ENCODE data around the gene MAST4.

Gene MAST4

GRCh38 chr5:67195406-67196275 is 599.4 kb downstream of the MAST4 start:
- Mint-ChIP-seq H3K9me3 (peaks cover 2% of the 10 kb centered on the region), H3K27ac (peak overlapping the region in 1 of 3 experiments; percentile 56), H3K4me3 (no peak overlapping the region), H3K27me3 (ENCODE audit: low read depth) (no peaks in the 10 kb centered on the region), H3K4me1 (peaks cover 24% of the 10 kb centered on the region), H3K36me3 (ENCODE audit: low read depth) (peaks cover 4% of the 10 kb centered on the region)
- no peak for TF ChIP-seq CTCF (IDR thresholded peaks at IDR 0.05; ENCODE audit: unreplicated experiment in 3 of 3)

GRCh38 chr5:67196537-67197059 is 600.4 kb downstream of the MAST4 start, which contains the start of gene CD180:
TSS of gene CD180 (minus strand) at chr5:67196799. CDS start at chr5:67196641, 158 bp downstream.
- TF ChIP-seq CTCF (IDR thresholded peaks at IDR 0.05; ENCODE audit: unreplicated experiment in 3 of 3): no peak
- peaks cover under 1% of the 10 kb centered on the region for H3K36me3 Mint-ChIP-seq (ENCODE audit: low read depth)
- H3K27me3 Mint-ChIP-seq (ENCODE audit: low read depth): no peaks in the 10 kb centered on the region

GRCh38 chr5:67197536-67197935 is 601.3 kb downstream of the MAST4 start:
- Mint-ChIP-seq H3K4me3 (no peak overlapping the region), H3K9me3 (peaks cover 2% of the 10 kb centered on the region), H3K4me1 (peaks cover 16% of the 10 kb centered on the region), H3K27me3 (ENCODE audit: low read depth) (no peaks in the 10 kb centered on the region), H3K27ac (no peak overlapping the region), H3K36me3 (ENCODE audit: low read depth) (no peaks in the 10 kb centered on the region)
- TF ChIP-seq CTCF (IDR thresholded peaks at IDR 0.05; ENCODE audit: unreplicated experiment in 3 of 3): no peak

More at GRCh38 chr5:67196537-67197059, 600.4 kb downstream of the MAST4 start, which contains the start of gene CD180:
- peak within 1 kb of the TSS in 1 of 3 experiments; percentile 56 for H3K27ac Mint-ChIP-seq
- no peak within 1 kb of the TSS for H3K4me3 Mint-ChIP-seq
- H3K4me1 Mint-ChIP-seq: peaks cover 17% of the 10 kb centered on the region
- no peaks in the 10 kb centered on the region for H3K9me3 Mint-ChIP-seq

GRCh38 chr5:67198917-67199316 is 602.7 kb downstream of the MAST4 start:
- no peak for TF ChIP-seq CTCF (IDR thresholded peaks at IDR 0.05; ENCODE audit: unreplicated experiment in 3 of 3)
- Mint-ChIP-seq H3K27ac (no peak overlapping the region), H3K4me3 (no peak overlapping the region), H3K9me3 (peaks cover 2% of the 10 kb centered on the region), H3K27me3 (ENCODE audit: low read depth) (no peaks in the 10 kb centered on the region), H3K4me1 (peaks cover 7% of the 10 kb centered on the region), H3K36me3 (ENCODE audit: low read depth) (no peaks in the 10 kb centered on the region)

GRCh38 chr5:67199859-67200258 is 603.7 kb downstream of the MAST4 start:
- Mint-ChIP-seq H3K4me1 (peaks cover 16% of the 10 kb centered on the region), H3K36me3 (ENCODE audit: low read depth) (no peaks in the 10 kb centered on the region), H3K27ac (no peak overlapping the region), H3K4me3 (no peak overlapping the region), H3K27me3 (ENCODE audit: low read depth) (no peaks in the 10 kb centered on the region), H3K9me3 (peaks cover 2% of the 10 kb centered on the region)
- TF ChIP-seq CTCF (IDR thresholded peaks at IDR 0.05; ENCODE audit: unreplicated experiment in 3 of 3): no peak

Data from nephron (organoid).